SK-N-DZ (cell line): ENCODE results near the gene AKTIP. TPM values are rescaled to one million over a fixed set of nuclear protein-coding genes. Genes with fewer than 3 reads are reported as not detected.
"Not testable (repeated sequence)": the region's sequence is repeated elsewhere in the genome, so short reads cannot be mapped to it uniquely, and the experiment has no call there.

Experiments
- DNase-seq: peaks from one replicate; pipeline ENCODE4 v3.0.0-alpha.2; 2015; ENCODE audit warnings: low spot score
- polyA plus RNA-seq, 2 experiments: library from polyadenylated mRNA; depleted of rRNA; stranded (reverse); fragments of >200 nt; gene quantifications; 2 replicates each; pipeline ENCODE4 v1.2.3, GENCODE V29; 2014

The AKTIP gene
- polyA plus RNA-seq (2014; cell fraction: cytosol; rRNA removed), result 12.6 and 17.3 TPM in 2 replicates
- 41.2 and 48.6 TPM in 2 replicates for polyA plus RNA-seq (2014; cell fraction: nucleus; rRNA removed)

DNA sequence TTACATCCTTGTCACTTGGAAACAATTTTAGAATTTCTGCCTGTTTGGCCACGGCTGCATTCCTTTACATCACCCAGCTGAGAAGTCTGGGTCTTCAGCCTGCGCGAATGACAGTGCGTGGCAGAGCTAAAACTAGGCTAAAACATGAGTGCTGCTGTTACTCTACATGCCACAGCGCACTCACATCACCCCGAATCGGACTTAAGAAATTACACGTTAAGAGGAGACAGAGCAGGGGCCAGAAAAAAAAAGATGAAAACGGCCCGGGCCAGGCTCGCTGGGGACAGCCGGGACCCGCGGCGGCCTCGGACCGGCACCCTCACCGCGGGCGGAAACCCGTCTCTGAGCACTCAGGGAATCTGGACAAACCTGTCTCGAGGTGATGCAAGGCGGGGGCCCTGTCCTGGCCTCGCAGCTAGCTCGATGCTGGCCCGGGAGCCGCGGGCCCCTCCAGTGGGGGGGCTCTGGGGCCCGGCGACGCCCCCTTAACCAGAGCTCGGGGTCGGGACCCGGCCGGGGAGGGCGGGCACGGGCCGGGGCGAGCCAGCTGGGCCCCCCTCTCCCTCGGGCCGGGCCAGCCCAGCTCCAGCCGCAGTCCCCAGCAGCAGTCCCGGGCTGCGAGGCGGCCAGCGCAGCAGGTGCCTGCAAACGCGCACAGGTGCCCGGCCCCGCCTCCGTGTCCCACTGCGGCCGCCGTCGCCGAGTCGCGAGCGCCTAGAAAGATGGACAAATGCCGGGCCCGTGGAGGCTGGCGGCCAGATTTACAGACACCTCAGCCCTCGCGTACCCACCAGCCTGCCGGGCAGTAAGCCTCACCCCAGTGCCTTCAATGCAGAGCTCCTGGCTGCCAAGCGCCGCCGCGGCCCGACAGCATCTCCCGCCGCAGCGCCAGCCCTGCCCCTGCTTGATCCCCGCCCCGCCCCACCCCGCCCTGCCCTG lies at the start of gene AKTIP:
AKTIP (minus strand) TSS at position 879 of the 939 bp plus-strand sequence. CDS start 2,950 bp downstream, outside the sequence.
- no peak for DNase-seq

DNA sequence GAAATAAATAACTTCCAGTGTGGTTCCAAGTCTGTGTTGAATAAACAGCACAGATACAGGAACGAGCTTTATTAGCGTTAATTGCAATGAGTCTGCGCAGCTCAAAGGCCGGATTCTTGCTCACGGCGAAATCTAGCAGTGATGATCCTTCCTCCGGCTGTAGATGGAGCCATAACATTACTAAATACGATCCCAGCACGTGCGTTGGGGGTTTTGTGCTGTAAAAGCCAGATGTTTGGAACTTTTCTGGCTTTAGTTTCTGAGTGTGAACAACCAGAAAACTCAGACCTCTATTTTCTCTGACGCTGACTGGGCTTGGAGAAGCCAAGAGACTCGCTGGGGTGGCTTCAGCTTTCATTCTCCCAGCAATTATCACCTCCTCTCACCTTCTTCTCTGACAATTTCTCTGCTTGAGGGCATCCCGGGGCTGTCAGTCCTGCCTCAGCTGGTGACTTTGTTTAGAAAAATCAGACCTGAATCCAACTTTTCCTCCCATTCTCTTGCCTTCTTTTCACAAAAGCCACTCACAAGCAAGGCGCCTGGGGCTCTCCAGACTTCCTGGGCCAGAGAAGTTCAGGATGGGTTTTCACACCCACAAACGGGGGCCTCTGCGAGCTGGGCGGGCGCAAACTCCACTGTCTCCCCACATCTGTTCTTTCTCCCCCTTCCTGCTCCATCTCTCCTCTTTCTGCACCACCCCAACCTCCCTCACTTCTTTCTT lies 47.1 kb upstream of the AKTIP start:
- DNase-seq, result peak; percentile 70

DNA sequence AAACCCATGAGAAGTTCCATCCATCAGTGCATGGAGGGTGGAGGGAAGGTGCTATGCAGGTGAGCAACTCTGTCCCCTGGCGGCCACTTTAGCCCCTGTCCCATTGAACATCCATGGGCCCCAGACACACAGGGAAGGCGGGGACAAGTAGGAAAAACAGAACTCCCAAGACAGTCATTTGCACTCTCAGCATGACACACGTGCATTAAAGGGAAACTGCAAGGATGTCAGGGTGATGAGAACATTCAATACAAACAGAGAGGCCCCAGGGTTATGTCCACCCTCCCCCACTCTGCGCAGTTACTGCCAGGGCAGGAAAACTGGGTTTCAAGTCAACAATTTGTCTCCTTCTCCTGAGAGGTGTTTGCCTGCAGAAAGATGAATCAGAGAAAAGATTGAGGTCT lies 44.0 kb upstream of the AKTIP start:
- no peak for DNase-seq

DNA sequence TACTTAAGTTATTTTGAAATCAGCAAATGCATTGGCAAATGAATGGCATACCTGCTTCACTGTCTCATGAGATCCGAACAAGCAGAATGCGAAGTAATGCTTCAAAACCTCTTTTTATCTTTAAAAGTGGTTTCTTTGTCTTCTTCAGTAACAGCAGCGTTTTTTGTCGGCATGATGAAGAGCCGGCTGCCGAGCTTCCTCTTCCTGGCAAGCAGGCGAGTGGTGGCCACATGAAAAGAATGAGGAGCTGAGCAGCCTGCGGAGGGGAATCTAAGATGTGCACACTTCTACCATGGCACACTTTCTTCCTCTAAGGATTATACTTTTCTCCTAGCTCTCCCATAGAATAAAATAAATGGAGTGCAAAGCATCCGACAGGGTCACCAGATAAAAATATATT lies 42.4 kb upstream of the AKTIP start:
- DNase-seq, result no peak

DNA sequence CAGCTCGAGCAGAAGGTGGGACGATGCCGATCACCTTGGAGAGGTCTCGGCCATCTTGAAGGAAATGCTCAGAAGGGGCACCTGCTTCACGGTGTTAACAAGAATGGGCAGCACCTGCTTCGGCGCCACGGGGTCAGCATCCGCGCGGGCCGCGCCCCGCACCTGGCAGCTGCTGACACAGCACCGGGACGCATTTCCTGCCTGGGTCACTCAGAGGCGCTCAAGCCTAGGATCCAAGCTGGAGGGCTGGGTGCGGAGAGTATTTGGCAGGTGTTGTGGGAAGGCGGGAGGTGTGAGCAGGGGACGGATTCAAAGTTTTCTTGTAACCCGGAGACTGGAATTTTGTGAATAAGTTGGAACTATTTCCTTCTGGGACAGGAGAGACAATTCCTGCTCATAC lies 39.3 kb upstream of the AKTIP start:
- no peak for DNase-seq

DNA sequence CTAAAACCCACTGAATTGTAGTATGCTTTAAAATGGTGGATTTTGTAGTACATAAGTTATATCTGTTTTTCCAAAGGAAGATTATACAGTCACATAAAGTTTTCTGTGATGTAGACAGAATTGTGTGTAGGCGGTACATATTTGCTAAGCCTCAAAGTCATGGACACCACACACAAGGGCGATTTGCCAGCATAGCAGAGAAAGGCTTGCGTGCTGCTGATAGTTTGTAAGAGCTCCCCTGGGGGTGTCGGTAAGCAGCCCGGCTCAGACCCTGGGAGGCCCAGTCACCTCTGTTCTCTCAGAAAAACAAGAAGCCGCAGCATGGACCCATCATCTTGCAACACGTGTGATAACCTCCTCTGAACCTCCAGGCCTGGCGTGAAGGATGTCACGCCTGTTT lies 38.3 kb upstream of the AKTIP start:
- no peak for DNase-seq

DNA sequence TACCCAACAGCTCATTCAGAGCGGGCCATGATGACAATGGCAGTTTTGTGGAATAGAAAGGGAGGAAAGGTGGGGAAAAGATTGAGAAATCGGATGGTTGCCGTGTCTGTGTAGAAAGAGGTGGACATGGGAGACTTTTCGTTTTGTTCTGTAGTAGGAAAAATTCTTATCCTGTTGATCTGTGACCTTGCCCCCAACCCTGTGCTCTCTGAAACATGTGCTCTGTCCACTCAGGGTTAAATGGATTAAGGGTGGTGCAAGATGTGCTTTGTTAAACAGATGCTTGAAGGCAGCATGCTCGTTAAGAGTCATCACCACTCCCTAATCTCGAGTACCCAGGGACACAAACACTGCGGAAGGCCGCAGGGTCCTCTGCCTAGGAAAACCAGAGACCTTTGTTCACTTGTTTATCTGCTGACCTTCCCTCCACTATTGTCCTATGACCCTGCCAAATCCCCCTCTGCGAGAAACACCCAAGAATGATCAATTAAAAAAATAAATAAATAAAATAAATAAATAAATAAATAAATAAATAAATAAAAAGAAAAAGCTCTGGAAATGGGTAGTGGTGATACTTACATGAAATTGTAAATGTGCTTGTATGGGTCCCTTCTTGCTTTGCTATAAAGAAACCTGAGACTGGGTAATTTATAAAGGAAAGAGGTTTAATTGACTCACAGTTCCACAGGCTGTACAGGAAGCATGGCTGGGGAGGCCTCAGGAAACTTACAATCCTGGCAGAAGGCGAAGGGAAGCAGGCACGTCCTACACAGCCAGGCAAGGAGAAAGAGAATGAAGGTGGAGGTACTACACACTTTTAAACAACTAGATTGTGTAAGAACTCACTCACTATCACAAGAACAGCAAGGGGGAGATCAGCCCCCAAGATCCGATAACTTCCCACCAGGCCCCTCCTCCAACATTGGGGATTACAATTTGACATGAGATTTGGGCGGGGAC lies 37.0 kb upstream of the AKTIP start:
- not testable (repeated sequence) for DNase-seq

DNA sequence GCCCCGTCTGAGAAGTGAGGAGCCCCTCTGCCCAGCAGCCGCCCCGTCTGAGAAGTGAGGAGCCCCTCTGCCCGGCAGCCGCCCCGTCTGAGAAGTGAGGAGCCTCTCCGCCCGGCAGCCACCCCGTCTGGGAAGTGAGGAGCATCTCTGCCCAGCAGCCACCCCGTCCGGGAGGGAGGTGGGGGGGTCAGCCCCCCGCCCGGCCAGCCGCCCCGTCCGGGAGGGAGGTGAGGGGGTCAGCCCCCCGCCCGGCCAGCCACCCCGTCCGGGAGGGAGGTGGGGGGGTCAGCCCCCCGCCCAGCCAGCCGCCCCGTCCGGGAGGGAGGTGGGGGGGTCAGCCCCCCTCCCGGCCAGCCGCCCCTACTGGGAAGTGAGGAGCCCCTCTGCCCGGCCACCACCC lies 36.3 kb upstream of the AKTIP start:
- DNase-seq, result not testable (repeated sequence)

DNA sequence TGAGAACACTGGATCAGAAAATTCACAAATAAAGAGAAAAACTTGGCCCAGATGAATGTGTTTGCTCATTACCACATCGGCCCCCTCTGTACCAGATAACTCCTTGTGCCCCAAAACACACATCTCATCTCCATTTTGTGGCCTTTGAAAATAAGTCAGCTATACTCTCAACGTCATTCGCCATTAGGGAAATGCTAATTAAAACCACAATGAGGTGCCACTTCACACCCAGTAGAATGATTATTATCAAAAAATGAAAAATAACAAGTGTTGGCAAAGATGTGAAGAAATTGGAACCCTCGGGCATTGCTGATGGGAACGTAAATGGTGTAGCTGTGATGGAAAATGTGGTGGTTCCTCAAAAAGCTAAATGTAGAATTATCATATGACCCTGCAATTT lies 34.6 kb upstream of the AKTIP start:
- no peak for DNase-seq

DNA sequence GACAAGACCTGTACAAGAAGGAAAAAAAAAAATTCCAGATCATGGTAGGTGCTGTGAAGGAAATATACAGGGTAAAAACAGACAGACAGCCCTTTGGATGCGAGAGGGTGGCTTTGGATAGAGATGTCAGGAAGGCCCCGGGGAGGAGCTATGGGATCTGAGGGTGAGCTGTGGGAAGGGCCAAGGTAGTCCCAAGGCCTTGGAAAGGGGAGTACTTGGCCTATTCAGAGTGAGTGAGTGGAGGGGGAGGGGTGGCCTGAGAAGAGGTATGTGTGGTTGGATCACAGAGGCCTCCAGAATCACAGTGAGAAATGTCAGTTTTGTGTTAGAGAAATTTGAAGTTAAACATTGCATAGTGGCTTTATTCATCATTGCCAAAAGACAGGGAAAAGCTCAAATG lies 31.2 kb upstream of the AKTIP start:
- no peak for DNase-seq

DNA sequence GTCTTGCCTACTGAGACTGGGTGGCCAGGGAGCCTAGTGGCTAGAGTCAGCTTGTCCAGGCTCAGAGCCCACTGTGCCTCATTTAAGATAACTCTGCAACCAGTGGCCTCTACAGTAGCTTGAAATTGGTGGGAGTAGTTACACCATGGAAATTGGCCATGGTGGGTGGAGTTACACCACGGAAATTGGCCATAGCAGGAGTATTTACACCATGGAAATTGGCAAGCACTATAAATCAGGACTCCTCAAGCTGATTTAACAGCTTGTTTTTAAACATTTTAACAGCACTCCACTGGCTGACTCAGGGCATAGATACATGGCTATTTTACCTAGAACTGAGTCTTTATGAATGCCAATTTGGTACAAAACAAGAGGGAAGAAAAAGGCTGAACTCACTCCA lies 27.7 kb upstream of the AKTIP start:
- no peak for DNase-seq

DNA sequence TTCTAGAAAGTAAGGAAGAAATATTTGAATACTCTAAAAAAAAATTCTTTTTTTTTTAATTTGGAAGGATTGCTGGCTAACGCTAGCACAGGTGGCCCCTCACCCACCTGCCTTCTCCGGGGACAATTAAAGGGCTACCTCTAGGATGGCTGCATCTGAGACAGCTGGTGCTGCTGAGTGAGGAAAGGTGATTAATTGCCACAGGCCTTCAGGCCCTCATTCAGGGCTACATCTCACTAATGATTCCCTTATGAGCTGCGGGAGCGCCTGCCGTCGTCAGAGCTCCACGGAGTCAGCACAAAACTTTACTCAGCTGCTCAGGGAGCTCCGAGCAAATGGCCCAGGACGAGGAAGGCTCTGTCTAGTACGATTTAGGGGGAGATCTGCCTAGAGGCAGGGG lies 27.0 kb upstream of the AKTIP start:
- peak; percentile 32 for DNase-seq

DNA sequence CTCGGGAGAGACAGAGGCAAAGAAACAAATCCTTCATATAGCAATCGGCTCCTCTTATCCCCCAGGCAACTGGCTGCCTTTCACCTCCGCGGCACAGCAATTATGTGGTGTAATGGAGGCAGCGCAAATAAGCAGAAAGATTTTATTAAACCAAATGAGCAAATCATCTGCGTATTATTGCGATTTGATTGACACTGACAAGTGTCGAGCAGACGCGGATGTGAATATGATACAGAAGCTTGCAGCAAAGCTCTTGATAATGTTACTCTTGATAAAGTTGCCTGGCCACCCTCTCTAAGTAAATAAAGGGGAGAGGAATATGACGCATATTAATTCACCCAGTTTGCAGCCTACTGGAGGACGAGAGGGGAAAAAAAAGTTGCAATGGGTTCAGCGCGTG lies 26.5 kb upstream of the AKTIP start:
- DNase-seq, result no peak

DNA sequence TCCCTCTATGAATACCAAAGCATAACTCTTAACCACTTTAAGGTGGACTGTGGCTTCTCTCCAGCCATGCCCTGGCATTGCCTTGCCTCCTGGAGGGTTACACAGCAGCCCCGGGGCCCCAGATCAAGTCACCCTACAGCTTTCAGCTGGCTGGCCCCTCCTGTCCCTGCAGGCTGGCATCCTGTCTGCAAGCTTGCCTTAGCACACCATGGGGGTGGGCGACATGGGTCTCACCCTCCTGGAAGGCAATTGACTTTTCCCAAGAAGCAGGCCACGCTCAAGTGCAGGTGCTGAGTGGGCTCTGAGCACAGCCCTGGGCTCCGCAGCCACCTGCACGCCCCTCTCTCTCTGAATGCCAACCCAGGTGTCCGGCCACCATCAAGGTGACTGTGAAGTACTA lies 25.8 kb upstream of the AKTIP start:
- no peak for DNase-seq

DNA sequence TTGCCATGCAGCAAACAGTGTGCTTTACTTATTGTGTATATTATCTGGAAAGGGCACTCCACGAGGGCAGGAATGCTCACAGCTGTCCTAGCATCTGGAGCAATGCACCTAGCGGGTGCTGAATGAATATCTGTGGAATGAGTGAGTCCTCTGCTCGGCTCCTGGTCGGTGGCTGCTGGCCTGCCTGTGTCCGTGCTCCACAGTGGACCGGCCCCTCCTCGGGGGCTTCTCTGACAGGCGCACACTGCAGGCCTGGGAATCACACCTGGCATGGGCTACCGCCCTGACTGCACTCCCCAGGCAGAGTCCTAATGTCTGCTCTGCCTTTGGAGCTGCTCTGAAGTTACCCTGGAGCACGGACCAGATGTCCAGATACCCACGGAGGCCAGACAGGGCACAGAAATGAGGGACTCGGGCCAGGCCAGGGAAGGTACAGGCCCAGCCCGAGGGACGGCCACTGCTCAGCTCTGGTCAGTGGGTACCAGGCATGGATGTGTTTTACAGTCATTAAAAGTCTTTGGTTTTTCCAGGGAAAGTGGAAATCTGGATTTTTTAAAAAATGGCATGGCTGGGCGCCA lies 21.1 kb upstream of the AKTIP start:
- no peak for DNase-seq

DNA sequence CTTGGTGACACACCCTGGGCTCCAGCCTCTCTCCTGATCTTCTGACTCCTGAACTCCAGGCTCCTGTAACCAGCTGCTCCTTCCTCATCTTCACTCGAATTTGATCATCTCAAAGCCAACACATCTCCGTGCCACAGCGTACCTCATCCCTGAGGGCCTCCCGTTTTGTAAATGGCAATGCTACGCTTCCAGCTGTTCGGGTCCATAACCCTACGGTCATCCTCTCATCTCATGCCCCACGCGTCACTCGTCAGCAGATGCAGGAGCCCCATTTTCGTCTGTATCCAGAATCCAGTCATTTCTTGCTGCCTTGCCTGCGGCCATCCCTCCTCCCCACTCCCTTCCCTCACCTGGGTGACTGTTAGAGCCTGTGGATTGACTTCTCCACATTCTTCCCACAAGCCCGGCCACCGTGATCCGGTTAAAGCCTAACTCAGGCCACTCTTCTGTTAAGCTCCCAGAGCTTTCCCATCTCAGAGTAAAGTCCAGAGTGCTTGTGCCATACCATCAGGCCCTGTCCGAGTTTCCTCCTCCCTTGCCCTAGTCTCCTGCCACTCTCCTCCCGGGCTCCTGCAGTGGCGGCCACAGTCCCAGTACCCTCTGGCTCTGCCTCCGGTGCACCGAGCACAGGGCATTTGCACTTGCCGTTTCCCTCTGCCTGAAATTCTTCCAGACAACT lies 20.3 kb upstream of the AKTIP start:
- no peak for DNase-seq

DNA sequence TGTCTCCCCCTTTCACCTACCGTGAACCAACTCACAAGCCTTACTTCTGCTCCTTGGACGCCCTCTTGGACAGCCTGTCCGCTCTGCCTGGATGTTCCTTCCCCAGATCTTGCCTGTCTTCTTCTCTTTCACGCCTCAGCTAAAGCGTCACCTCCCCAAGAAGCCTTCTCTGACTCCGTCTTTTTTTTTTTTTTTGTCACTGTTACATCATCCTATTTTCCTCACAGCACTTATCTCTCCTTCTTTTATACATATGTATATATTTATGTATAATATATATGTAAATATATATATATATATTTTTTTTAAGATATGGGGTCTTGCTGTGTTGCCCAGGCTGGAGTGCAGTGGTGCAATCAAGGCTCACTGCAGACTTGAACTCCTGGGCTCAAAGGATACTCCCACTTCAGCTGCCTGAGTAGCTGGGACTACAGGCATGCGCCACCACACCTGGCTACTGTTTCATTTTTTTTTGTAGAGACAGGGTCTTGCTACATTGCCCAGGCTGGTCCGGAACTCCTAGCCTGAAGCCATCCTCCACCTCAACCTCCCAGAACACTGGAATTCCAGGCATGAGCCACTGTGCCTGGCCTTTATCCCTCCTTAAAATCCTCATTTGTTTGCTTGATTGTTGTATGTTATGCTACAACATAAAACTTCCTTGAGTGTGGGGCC lies 16.5 kb upstream of the AKTIP start:
- DNase-seq, result no peak

DNA sequence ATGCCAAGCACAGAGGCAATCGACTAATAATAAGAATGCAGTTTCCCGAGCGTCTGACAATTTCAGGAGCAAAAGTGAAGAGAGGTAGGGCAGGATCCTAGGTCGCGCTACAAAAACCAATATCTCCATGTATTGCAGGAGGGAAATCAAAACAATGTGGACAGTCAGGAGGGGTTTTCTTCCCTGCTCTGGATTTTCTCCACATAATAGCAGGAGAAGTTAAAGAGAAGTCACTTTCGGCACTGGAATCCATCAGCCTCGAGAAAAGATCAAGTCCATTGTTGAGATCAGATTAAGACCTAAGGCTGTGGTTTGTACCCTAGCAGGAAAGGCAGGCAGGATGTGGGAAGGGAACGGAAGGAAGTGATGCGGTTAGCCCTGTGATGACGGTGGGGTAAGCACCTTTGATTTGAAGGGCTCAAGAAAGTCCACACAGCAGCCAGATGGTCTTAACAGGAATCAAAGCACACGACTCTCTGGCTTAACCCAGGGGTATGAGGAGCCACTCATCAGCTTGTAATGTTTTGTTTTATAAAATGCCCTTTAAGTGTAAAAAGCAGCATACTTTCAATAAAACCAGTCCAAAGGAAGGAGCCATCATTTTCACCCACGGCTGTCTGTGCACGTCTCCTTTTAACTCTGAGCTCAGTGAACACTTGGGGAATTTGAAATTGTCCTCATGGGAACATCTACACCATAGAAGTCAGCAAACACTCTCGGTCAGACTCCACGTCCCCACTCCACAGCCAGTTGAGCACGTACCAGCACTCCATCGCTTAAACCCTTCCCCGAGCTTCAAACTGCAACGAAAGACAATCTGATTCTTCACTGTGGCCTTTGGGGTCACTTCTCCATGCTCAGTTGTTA lies 15.8 kb upstream of the AKTIP start:
- peak; percentile 48 for DNase-seq

DNA sequence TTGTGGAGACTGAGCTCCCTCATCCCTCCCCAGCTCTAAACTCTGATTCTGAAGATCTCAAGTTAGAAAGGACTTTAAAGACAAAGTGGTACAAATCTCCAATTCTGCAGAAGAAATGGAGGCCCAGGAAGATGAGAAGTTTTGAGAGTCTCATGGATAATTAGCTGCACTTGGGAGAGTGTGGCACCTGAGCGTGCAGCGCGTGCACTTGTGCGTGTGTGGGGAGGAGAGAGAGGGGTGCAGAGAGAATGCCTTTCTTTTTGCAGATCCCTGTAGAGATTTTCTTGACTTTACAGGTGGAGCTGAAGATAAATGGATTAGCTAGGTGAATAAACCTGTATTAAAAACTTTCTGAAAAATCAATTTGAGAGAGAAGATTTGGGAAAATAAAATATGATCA lies 14.8 kb upstream of the AKTIP start:
- no peak for DNase-seq
